CD4-positive, alpha-beta T cell treated with Interleukin-2 at 100 ng/mL for 4 hours (primary cell): Measurements from ENCODE around the gene PFDN4.
A peak's percentile ranks its signal among the peaks of the same experiment; 100 is the strongest.

Experiments used
- DNase-seq: peaks from one replicate; pipeline ENCODE4 v3.0.0-alpha.2; 2020; ENCODE audit warnings: low spot score

PFDN4 gene, protein sequence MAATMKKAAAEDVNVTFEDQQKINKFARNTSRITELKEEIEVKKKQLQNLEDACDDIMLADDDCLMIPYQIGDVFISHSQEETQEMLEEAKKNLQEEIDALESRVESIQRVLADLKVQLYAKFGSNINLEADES

DNA sequence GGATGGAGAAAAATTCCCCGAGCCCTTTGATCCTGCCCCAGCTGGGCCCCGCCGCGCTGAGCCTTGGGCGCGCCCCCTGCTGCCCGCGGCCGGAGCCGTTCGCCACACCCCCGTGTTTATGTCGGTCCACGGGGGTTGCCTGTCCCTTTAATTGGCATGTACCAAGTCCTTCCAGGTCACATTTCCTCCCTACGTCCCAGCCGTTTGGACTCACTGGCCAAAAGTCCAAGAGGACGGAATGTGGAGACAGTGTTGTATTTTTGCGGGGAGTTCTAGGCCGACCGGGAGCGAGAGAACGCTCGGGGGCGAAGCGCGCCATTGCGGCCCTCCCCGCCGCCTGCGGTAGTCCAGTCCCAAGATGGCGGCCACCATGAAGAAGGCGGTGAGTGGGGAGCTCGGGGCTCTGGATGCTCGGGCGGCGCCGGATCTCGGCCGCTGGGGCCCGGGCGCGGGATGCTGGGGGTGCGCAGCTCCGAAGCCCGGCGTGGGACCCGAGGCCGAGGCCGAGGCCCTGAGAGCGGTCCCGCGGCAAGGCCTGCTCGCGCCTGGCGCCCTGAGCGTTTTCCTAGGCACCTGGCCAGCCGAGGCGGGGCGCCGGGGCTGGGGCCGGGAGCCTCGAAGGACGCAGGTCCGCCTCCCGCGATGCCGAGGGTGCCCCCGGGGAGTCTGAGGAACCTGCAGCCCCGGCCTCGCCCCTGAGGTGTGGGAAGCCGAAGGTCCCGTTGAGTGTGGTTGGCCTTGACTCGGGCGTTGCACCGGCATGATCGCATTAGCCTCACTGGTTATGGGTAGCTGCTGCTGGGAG lies at the start of gene PFDN4:
PFDN4 (plus strand) TSS at position 345 of the 805 bp plus-strand sequence; CDS start at position 359, 14 bp downstream.
- DNase-seq = peak; percentile 78

DNA sequence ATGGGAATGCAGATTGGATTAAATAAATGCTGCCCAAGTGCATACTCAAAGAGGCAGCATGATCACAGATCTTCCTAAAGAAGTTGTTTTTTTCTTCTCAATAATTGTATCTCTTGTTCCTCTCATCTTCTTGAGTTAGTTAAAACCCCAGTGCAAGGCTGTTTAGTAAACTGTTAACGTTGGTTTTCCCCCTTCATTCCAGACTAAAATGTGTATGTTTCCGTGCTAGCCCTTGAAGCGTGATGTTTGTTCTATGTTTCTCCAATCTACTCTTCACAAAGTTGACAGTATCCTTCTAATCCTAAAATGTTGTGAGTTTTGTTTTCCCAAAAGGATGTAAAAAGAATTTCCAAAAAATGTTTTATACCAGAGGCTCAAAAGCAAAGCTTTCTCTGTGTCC lies 49.7 kb upstream of the PFDN4 start:
- DNase-seq = no peak

DNA sequence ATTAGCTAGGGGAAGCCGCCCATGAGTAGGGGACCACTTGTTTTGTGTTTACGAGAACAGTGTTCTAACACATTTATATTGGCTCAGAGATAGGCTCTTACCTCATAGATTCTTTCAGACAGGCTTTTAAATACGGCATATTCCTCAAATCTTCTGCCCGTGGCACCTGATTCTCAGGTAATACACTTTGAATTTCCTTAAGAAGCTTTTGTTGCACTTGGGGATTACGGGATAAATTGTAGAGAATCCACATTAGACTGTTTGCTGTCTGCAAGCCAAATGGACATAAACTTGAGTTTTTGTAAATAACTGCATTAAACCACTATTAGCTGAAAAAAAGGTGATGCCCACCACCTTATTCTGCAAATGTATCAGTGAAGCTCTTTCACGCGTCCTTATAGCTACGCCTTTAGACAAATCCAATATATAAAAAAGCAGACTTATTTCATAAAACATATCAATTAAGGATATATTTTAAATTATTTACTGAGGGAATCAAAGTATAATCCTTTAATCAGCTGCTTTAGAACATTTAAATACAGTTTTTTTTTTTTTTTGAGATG lies 49.0 kb upstream of the PFDN4 start:
- DNase-seq = no peak

DNA sequence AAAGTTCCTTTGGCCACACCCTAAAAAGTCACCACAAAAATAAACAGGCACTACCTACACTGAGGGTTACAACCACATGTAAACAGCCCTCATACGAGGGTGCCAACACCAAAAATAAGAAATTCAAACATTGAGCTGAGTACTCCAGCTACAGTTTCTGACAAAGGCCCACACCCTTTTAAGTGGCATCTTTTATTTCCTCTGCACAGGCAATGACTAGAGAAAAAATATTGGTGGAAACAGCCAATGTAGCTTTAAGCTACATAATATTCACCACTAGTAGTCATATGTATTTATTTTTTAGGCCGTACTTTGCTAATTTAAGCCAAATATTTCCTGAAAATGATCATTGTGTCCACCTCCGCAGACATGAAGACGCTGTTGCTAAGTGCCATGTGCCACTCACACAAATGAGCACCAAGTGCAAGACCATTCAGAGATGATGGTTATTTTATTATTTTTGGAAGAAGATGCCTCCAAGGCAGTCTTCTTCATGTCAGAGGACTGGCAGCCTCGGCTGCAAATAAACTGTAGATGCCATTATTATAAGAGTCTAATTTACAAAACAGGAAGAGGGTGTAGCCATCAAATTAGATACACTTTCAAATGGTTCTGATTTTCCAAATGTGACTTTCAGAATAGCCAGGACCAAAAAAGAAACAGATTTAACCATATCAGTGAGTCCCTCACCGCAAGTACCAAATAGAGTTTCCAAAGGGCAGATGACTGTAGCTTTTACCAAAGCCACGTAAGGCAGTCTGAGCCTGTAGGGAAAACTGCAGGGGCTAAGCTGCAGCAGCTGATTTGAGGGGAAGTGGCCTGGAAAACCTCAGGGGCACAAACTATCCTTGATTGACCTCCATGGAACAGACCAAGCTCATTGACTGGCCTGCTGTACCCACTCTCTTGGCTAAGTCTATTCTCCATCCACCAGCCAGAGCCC lies 47.6 kb upstream of the PFDN4 start:
- no peak for DNase-seq

DNA sequence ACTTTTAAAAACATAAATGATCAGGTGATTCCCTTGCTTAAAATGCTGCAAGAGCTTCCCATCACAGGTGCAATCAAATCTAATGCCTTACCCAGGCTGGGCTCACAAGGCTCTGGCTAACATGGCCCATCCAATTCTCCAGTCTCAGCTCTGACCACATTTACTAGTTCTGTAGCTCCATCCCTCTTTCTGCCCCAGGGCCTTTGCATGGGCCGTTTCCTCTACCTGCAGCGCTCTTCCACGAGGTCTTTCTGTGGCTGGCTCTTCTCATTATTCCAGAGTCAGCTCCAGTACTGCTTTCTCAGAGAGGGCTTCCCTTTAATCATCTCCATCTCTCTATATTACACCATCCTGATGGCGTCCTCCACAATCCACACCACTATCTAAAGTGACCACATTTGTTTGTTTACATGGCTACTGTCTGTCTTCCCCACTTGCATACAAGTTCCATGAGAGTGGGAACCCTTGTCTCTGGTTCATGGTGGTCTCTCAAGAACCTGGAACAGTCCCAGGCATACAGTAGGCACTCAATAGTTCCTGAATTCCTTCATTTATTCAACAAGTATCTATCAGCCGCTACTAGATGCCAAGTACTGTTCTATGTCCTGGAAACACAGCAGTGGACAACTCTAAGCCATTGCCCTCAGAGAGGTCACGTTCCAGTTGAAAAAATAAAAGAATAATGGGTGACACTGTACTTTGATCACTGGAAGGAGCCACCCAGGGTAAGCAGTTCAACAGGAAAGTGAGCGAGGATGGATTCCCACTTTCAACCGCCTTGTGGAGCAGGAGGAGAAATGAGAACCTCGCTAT lies 46.7 kb upstream of the PFDN4 start:
- DNase-seq = no peak

DNA sequence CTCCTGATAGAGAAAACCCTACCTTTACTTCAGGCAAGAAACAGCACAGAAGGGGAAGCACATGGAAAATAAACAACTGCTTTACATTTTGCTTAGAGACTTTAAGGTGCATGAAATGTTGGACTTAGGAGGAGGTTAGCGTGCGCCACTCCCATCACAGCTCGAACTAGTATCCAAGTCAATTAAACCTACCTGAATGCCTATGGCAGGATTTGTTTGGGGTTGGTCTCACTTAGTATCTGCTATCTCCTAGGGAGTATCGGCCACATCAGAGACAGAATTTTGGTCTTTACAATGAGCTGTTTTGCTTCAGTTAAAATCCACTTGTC lies 46.1 kb upstream of the PFDN4 start:
- DNase-seq = no peak

DNA sequence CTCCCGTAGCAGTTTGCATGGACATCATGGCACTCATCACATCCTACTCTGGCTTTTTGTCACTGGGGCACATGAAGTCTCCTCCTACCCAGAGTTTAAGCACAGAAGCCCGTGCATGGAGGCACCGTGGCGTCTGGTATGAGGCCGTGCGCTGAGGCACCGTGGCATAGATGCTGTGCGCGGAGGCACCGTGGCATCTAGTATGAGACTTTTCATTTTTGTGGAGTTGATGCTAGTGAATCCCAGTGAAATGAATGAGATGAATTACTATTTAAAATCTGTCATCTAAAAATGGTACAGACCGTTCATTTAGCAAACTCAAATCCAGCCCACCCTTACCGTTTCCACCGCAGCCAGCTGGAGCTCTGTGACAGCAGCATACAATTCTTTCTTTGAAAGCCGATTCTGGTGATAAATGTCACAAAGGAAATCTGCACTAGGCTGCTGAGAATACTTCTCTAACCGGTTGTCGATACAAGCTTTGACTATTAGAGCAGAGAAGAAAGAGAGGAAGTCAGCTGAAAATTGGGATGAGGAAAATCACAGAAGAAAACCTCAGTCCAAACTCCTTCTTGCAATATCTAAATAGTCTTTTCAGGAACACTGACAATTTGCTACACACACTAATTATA lies 45.4 kb upstream of the PFDN4 start:
- DNase-seq = no peak

DNA sequence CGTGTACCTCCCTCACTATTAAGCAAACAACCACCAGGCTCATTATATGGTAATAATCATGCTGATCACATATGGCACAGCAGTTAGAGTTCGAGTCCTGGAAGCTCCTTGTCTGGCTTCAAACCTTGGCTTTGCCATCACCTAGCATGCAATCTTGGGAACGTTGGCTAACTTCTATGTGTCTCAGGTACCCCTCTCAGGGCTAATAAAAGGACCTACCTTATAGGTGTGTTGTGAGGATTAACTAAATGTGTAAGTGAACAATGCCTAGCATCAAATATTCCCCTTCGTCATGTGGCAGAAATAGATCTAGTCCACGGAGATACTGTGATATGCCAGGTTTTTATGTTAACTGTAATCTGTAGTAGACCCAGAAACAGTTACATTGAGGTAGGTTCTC lies 44.5 kb upstream of the PFDN4 start:
- no peak for DNase-seq

DNA sequence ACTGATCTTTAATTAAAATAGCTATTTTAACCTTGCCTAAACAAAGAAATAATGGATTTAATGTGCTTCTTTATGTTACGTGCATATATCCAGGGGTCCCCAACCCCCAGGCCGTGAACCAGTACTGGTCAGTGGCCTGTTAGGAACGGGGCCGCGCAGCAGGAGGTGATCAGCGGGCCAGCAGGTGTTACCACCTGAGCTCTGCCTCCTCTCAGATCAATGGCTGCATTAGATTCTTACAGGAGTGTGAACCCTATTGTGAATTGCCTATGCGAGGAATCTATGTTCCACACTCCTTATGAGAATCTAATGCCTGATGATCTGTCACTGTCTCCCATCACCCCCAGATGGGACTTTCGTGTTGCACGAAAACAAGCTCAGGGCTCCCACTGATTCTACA lies 42.9 kb upstream of the PFDN4 start:
- DNase-seq = no peak

DNA sequence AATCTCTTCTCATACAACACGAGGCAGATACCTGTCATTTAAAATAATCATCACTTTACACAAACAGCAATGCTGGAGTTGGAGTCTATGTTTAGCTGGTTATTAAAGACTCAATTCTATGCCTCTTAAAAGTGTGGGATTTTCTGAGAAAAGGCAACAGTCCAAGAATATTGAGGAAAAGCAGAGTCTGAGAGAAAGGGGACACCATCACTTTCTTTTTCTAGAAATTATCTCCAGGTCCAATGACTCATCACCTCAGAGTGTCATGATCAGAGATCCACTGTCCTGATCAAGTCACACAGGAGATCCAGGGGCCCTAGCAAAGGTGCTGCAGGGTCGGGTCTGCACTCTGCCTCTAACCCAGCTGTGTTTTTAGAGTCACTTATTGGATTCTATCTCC lies 42.1 kb upstream of the PFDN4 start:
- DNase-seq = no peak

DNA sequence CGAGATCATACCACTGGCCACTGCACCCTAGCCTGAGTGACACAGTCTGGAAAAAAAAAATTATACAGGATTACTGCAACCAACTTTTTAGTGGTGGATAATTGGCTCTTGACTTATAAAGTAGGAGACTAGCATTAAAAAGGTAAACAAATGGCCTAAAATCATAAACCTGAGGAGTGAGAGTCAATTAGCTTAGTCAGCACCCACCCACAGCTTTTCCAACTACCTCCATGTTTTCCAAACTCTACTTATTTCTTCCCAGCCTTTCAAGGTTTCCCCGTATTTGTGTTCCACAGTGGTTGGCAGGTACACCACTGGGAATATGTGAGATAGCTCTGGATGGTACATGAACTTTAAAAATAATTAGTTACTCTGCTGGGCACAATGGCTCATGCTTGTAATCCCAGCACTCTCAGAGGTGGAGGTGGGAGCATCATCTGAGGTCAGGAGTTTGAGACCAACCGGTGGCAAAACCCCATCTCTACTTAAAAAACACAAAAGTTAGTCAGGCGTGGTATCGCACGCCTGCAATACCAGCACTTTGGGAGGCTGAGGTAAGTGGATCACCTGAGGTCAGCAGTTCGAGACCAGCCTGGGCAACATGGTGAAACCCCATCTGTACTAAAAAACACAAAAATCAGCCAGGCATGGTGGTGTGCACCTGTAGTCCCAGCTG lies 40.8 kb upstream of the PFDN4 start:
- DNase-seq = no peak

DNA sequence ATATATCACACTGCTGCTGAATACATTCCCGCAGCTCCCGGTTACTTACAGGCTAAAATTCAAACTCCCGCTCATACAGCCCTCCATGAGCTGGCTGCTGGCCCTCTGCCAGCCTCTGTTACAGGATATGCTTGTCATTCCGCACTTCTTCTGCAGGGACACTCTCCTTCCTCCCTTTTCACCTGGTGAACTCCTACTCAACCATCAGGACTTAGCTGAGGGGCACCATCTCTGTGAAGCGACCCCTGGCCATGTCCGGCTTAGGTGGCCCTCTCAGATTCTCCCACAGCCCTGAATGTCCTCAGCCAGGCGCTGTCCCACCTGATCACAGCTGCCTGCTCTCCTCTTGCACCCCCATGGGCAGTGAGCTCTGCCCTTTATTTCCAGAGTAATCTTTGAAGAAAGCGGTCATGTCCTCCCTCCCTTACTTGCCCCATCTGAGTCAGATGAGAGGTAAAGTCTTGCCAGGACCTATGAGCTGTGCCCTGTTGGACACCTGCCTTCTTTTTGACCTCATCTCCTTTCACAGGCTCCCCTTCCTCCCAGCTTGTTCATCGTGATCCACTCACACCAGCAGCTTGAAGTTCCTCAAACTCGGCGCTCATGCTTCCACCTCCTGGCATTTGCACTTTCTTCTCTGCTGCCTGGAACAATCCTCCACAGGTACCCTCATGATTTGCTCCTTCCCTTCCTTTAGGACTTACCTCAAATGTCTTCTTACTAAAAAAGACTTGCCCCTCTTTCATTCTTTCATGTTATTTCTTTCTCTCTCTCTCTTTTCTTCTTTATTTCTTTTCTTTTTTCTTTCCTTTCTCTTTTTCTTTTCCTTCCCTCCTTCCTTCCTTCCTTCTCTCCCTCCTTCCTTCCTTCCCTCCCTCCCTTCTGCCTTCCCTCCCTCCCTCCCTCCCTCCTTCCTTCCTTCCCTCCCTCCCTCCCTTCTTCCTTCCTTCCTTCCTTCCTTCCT lies 39.7 kb upstream of the PFDN4 start:
- no peak for DNase-seq

DNA sequence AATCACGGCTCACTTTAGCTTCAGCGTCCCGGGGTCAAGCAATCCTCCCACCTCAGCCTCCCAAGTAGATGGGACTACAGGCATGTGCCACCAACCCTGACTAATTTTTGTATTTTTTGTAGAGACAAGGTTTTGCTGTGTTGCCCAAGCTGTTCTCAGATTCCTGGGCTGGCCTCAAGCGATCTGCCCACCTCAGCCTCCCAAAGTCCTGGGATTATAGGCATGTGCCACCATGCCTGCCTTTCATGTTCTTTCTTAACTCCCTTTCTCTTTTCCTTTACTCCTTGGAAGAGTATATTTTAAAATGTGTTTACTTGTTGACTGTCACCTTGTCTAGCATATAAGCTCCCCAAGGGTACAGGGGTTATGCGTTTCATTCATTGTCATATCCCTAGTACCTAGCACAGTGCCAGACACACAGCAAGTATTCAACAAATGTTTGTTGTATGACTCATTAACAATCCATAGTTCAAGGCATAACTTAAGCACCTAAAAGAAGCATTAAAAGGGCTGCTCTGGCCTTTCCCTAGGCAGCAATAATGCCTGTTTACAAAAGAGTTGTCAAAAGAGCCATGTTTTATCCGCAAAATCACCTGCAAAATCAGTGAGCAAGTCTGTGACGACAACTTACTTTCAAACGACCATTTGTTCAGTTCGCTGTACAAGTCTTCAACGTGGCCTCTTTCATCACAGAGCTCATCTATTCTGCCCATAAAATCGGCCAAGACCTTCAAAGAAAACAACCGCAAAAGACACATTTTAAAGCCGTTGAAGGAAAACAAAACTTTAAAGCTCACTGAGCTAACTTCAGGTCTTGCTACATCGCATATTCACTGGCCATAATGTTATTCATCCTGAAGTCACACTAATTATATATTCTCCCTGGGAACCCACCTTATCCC lies 38.7 kb upstream of the PFDN4 start:
- no peak for DNase-seq

DNA sequence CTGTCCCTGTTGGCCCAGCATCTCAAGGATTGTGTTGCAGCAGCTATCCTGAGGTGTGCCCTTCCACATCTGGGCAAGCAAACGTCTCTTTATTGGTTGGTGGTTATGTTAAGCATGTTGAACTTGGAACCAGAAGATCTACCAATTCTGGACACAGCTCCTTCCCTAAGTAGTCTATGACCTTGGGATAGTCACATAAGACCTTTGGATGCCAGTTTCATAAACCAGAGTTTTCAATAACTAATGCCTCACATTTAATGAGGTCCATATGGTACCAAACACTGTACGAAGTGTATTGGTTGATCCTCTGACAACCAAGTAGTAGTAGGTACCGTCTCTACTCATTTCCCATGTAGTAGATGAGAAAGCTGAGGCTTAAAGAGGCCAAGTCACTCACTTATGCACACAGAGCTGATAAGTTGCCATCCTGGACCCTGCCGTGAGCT lies 37.8 kb upstream of the PFDN4 start:
- no peak for DNase-seq

DNA sequence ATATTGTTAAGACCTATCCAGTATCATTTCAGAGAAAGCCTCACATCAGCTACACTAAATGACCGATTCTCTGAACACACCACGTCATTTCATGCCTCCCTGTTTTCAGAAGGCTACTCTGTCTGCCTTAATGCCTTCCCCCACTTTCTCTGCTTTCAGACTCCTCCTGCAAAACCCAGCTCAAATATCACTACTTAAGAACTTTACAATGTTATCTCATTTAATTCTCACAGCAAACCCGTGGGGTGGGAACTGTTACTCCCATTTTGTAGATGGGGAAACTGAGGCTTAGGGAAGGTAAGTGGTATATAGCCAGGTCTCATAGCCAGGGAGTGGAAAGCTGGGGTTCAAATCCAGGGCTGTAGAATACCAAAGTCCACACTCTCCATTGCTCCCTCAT lies 36.9 kb upstream of the PFDN4 start:
- DNase-seq = no peak

DNA sequence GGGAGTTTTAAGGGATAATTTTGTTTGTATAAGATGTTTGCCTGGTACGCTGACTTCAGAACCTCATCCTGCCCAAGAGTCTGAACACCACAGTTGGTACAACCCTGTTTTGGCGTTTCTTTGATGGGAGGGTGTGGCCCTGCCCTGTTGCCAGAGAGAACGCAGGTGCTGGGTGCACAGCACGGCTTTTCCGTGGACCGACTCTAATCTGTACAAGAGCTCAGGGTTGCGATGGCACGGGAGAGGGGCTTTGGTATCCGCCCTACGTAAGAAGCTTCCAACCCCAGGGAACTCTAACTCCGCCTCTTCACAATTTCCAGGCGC lies 35.4 kb upstream of the PFDN4 start:
- no peak for DNase-seq

DNA sequence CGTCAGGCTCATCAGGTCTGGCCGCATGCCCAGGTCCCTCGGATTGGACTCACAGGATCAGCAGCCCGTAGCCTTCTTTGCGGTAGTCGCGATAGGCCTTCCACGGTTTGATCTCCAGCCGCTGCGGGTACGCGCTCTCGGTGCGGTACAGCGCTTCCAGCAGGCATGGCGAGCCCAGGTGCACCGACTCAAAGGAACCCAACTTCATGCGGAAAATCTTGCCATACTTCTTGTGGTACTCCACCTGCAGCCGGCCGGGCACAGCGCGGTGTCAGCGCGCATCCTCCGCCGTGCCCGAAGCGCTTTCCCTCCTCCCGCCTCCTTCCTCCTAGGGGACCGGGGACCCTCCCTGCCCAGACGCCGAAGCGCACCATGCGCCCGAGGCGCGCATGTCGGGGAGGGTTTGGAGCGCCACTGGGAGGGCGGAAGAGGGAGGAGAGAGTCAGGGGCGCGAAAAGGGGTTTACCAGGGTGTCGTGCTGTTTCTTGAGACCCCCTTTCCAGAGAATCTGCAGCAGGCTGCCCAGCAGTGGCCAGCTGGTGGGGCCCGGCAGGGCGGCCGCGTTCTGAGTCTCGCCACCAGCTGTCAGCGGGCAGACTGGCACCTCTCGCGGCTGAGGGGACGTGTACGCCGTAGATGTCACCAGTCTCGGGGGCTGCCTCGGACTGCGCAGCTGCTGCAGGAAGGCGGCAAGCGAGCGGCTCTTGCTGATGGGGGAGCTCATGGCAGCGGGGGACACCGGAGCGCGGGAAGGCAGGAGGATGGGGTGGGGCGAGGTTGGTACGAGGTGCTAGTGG lies 34.8 kb upstream of the PFDN4 start:
- DNase-seq = no peak
